Stimulated activated CD8-positive, alpha-beta memory T cell treated with anti-CD3 and anti-CD28 coated beads, Interleukin-2, amount 100 ng/mL, for 1 hour (primary cell): ENCODE results near the gene EFNA1.
"Not testable (repeated sequence)": the region's sequence is repeated elsewhere in the genome, so short reads cannot be mapped to it uniquely, and the experiment has no call there.

Source experiments
- DNase-seq, 2 donors: peaks; one replicate each; pipeline ENCODE4 v3.0.0-alpha.2; 2020; ENCODE audit warnings: low read depth in 2 of 2

The EFNA1 gene

DNA sequence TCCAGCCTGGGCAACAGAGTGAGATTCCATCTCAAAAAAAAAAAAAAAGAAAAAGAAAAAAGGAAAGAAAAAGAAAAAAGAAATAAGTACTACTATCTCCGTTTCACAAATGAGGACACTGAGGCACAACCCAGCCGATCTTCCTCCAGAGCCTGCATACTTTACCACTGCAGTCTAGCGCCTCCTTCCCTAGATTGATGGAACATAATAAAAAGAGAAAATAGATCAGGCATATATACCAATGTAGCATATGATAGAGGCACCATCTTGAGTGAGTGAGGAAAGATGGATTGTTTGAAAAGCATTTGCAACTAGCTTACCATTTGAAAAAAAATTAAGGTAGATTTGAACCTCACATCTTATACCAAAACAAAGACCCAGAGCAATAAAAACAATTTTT, 17.8 kb downstream of the EFNA1 start:
- DNase-seq, result no peak

DNA sequence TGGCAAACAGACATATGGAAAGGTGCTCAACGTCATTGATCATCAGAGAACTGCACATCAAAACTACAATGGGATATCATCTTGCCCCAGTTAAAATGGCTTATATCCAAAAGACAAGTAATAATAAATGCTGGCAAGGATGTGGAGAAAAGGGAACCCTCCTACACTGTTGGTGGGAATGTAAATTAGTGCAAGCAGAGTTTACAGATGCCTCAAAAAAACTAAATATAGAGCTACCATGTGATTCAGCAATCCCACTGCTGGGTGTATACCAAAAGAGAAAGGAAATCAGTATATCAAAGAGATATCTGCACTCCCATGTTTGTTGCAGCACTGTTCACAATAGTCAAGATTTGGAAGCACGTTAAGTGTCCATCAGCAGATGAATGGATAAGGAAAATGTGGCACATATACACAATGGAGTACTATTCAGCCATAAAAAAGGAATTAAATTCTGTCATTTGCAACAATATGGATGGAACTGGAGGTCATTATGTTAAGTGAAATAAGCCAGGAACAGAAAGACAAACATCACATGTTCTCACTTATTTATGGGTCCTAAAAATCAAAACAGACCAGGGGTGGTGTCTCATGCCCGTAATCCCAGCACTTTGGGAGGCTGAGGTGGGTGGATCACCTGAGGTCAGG, 28.4 kb downstream of the EFNA1 start:
- not testable (repeated sequence) for DNase-seq

DNA sequence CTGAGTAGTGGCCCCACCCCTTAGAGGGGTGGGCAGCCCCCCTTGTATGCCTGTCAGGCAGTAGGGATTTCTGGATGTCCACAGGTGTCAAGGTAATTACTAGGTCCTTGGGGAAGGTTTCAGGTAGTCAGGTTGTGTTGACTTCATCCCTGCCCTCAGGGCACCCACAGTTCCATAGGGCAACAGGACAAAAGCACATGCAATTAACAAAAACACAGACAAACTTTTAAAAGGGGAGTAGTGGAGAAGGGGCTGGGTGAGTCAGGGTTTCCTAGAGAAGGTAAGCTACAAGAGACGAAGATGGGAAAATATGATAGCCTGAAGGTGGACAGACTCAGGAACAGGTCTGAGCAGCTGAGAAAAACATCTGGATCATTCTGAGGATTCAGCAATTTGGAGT, 31.3 kb downstream of the EFNA1 start:
- DNase-seq, result no peak

DNA sequence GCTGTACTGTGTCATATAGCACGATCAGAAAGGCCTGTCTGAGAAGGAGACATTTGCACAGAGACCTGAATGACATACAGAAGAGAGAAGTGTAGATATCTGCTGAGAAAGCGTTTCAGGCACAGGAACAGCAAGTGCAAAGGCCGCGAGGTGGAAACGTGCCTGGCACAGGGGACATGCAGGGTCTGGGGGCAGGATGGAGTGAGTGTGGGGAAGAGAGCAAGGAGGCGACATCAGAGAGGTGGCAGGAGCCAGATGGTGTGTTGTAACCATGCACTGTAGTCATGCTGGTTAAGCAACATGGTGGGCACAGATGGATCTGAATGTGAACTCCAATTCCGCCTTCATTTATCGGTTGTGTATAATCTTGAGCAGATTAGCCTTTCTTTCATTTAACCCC, 32.5 kb downstream of the EFNA1 start:
- no peak for DNase-seq

DNA sequence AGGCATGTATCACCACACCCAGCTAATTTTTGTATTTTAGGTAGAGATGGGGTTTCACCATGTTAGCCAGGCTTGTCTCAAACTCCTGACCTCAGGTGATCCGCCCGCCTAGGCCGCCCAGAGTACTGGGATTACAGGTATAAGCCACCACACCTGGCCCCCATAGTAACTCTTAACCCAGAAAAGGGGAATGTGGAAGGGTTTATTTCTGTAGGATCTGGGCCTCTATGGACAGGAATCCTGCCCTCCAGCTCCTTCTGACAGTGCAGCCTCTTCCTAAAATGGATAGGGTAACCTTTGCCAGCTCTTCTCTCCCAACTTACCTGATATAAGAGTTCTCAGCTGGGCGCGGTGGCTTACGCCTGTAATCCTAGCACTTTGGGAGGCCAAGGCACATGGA, 35.0 kb downstream of the EFNA1 start:
- DNase-seq, result not testable (repeated sequence)

DNA sequence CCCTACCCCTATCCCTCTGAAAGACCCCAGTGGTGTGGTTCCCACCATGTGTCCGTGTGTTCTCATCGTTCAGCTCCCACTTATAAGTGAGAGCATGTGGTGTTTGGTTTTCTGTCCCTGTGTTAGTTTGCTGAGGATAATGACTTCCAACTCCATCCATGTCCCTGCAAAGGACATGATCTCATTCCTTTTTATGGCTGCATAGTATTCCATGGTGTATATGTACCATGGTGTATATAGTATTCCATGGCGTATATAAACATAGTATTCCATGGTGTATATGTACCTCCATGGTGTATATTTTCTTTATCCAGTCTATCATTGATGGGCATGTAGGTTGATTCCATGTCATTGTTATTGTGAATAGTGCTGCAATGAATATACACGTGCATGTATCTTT, 36.1 kb downstream of the EFNA1 start:
- DNase-seq, result not testable (repeated sequence)

DNA sequence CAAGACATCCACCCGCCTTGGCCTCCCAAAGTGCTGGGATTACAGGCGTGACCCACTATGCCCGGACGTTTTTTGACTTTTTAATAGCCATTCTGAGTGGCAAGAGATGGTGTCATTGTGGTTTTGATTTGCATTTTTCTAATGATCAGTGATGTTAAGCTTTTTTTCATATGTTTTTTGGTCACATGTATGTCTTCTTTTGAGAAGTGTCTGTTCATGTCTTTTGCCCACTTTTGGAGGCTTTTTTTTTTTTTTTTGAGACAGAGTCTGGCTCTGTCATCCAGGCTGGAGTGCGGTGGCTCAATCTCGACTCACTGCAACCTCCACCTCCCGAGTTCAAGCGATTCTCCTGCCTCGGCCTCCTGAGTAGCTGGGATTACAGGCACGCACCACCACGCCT, 36.9 kb downstream of the EFNA1 start:
- not testable (repeated sequence) for DNase-seq

DNA sequence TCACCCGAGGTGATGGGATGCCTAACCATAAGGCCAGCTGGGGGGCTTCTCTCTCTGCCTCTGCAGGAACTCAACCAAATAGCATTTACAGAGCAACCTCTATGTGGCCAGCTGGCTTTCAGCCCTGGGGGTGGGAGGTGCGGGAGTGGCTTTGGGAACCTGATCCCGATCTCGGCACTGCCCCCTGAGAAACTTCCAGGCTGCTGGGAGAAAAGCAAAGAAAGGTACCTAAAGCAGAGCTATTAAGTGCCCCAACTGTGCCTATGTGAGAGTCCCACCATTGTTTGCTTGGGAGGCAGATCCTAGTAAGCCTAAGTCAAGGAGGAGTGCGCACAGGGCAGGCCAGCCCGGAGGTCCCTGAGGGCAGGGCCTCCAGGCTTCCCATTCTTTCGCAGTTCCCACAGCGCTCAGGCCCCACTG, 38.4 kb downstream of the EFNA1 start:
- DNase-seq, result no peak

DNA sequence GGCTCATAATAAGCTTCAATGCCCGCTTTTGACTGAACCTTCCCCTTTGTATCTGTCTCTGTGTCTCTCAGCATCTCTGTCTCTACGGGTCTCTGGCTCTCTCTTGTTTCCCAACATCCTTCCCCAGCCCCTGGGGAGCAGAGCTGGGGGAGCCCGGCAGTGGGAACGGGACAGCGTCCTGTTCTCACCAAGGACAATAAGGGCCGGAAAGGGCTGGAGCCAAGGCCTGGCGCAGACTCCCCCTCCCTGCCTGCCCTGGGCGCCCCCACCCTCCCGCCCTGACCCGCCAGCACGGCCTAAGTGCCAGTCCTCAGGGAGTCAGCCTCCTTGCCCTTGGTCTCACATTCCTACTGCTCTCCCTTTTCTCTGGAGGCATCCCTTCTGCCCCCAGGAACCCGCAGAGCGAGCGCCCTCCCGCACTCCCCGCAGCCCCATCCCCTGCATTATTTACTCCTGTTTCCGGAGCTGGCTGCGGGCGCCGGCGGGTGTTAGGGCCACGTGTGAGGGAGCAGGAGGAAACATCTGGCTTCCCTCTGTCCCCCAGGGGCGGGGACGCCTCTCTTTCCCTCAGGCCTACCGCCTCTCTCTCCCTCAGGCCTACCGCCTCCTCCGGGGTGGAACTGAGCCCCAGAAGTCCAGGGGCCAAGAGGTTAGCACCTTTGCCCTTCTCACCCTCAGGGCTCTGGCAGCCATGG, 38.9 kb downstream of the EFNA1 start:
- DNase-seq, result no peak

DNA sequence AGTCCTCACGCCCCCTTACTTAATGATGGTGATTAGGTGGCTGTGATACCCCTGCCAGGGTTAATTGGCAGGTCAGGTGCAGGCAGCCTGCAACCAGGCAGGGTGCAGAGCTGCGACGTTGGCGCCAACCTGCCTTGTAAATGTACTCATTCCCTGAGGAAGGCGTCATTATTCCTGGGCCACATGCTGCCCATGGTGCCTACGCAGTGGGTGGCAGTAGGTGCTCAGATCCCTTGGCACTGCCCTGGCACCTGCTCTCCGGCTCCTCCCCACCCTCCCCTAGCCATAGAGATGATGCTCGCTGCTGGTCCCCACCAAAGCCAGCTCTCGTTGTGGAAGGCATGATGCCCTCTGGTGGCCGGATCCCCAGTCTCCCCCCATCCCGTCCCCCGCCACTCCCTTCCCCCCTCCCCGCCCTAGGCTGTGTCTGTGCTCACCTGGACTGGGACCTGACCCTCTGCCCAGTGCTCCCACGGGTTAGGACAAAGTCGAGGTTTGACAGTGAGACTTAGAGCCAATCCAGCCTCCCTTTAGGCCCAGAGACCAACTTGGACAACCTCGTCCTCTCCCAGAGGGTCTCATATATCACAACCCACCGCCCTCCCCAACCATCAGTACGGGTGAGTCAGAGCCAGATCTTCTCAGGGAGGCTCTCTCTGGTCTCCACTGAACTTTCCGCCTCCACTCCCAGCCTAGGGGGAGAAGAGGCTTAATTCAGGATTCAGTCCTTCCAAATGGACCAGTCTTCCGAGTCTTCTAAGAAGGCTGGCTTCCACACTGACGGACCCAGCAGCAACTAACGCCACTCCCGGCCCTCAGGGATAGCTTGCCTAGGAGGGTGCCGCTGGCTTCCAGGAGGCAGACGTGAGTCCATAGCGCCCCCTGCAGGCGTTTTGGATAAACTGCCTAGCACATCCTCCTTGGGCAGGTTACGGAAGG, 39.8 kb downstream of the EFNA1 start:
- peak; percentile 70 to 74 for DNase-seq

DNA sequence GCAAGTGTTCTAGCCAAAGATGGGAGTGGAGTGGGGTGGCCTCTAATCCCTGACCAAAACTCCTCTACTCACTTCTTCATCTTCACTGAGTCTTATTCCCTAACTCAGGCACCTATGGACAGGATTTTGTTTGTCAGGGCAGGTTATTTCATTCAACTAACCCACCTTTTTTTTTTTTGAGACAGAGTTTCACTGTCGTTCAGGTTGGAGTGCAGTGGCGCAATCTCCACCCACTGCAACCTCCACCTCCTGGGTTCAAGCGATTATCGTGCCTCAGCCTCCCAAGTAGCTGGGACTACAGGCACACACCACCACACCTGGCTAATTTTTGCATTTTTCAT, 40.4 kb downstream of the EFNA1 start:
- DNase-seq, result not testable (repeated sequence)

DNA sequence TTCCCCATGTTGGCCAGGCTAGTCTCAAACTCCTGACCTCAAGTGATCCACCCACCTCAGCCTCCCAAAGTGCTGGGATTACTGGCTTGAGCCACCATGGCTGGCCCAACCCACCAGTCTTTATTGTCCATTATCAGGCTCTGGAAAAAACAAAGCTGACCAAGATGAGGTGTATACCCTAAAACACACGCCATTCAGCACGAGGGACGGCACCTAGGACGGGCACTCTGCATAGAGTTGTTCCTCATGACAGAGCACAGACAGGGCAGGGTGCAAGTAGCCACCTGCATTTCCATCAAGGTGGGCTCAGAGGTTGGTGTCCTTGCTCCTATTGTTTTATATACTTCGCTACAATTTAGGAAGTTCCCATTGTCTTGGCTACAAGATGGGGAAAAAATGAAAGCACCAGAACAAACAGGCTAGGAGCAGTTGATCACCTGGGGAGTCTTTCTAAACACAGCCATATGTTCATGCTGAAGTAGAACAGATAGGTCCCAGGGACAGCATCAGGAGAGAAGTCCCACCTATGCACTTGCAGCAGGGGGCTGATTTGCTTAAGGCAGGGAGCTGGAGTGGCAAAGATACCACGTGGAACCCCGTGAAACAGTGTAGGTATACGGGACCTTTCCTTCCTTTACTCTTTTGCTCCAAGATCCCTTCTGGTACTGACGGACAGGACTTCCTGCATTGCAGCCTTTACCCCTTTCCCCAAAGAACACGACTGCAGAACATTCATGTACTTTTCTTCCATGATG, 41.0 kb downstream of the EFNA1 start:
- no peak for DNase-seq

DNA sequence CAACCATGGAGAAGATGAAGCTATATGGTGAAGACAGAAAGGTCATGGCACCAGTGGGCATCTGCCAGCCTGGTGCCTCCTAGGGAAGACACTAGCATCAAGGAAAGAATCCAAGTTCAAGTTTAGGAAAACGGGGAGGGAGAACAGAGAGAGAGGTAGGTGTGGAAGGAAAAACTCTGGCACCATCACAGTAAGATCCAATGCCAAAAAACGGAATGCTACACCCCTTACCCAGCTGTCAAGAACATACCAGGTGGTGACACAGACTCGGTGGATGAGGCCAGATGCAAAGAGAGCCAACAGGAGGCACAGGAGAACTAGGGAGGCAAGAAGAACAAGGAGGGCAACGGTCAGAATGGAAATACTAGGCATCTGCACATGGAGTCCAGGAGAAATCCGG, 41.9 kb downstream of the EFNA1 start:
- DNase-seq, result no peak

DNA sequence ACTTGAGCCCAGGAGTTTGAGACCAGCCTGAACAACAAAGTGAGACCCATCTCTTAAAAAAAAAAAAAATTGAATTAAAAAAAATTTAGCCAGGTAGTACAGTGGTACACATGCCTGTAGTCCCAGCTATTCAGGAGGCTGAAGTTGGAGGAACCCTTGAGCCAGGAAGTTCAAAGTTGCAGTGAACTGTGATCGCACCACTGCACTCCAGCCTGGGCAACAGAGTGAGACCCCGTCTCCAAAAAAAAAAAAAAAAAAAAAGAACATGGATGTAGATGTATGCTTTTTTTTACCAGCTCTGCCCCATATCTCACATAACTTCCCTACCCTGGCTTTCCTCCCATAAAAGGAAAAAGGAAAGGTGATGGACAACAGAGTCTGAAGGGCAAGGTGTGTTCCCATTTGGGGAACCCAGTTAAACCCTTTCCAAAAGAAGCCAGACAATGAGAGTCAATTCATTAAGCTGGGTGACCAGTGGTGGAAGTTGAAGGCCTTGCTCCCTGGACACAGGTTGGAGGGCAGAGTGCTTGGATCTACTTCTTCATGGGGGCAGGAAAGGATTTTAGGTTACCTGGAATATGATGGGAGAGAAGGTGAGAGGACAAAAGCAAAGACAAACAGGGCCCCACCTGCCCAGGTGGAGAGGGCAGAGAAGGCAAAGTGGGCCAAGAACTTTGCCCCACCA, 42.6 kb downstream of the EFNA1 start:
- DNase-seq, result no peak

DNA sequence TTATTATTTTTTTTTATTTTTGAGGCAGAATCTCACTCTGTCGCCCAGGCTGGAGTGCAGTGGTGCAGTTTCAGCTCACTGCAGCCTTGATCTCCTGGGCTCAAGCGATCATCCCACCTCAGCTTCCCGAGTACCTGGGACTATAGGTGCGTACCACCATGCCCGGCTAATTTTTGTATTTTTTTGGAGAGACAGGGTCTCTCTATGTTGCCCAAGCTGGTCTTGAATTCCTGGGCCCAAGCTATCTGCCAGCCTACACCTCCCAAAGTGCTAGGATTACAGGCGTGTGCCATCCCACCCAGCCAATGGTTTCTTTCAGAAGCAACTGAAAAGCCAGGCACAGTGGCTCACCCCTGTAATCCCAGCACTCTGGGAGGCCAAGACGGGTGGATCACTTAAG, 43.1 kb downstream of the EFNA1 start:
- no peak for DNase-seq

DNA sequence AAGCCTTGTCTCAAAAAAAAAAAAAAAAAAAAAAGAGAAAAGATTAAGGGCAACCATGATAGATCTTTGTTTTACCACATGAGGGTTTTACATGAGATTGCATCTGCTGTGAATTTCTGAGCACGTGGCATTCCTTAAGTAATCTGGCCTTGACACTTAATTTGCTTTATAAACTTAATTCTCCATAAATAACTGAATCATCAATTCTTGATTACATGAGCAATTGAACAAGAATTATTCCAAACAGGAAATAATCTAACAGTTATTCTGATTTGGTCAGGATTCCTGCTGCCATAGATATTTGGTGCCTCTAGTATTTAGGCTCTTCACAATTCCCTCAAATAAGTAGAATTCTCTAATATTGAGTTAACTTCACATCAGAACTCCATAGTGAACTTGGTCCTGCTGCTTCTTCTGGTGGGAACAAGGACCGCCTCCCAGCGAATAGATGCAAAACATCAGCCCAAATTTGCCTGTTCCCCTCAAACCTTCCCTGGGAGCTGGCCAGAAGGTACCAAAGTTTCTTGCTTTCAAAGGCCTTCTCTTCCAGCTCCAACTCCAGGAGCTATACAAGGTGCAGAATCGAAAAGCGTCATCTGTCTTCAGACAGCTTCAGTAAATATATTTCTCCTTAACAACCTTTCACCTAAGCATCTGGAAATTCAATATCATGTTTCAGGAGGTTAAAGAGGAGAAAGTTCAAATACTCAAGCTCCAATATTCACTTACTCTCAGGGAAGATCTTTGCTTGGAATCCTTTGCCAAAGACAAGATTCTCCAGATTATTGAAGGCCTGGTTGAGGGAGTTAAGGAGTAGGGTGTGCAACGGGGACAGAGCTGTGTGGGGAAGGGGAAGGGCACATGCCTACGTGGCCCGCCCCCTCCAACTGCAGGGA, 44.4 kb downstream of the EFNA1 start:
- no peak for DNase-seq

DNA sequence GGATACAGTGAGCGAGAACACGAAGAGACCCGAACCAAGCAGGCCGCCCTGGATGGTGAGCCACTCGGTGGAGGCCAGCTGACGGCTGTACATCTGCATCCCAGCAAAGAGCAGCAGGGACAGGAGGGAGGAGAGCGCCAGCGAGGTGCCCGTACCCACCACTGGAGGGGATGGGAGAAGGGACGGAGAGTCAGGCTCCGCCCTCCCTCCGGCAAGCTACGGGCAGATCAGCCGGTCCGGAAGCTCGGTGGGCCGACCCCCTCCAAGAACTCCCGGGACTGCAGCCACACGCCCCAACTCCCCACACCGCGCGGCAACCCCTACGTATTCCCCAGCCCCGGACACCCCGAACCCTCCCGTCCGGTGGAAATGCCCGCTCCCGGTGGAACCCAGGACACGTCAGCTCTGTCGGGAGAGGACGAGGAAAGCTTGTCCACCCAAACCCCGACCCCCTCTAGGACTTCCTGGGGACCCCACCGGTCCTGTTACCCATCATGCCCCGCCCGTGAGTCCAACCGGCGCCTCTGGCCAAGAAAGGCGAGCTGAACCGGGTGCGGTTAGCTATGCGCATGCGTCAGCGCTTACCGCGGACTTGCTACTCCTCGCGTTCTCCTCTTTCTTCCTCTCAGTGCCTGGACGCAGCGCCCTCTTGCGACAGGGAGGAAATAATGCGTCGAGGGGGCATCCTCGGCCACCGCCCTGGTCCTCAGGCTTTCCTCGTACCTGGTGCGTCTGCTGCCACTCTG, 45.2 kb downstream of the EFNA1 start, which contains the start of gene KRTCAP2:
Gene KRTCAP2 (minus strand): TSS at position 573 of the 746 bp plus-strand sequence. CDS start 80 bp downstream, at position 493.
- DNase-seq, result peak; percentile 89 to 92

DNA sequence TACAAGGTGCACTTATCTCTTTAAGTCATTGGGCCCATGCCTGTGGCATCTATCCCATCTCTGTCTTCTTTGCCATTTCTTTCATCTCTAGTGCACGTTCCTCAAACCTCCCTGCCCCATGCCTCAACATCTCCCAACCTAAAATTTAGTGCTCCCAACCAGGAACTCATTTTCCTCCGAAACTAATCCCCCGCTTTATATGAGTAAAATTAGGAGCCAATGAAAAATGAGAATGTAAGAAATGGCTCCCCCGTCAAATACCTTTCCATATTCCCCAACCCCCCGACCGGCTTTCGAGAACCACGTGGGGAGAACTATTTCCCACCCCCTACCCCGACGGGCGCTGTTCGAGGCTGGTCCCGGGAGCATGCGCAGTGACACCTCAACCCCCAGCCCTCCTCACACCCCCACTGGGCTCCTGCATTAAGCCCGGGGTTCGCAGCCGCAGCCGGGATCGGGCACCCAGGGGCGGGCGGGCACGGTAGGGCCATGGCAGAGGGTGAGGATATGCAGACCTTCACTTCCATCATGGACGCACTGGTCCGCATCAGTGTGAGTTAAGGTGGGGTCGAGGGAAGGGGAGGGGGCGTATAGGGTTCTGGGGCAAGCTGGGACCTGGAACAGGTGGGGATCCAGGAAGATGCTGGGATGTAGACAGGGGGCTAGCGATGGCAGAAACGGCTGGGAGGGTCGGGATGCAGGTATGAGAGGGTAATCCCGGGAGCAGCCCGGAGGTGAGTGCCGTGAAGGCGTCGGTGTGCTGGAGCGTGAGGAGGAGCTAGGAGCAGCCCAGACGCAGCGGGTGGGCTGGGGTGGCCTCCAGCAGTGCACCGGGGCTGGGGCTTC, 46.0 kb downstream of the EFNA1 start, which contains the start of gene TRIM46:
Gene TRIM46 (plus strand): TSS at position 372 of the 846 bp plus-strand sequence. CDS start 118 bp downstream, at position 490.
- DNase-seq, result peak; percentile 20 to 41
